Body of pancreas (tissue), 4 donors: Measurements from ENCODE around the gene ATP9B. TPM values are rescaled to one million over a fixed set of nuclear protein-coding genes. Genes with fewer than 3 reads are reported as not detected.

Source experiments
- ATAC-seq: fragments of 150-250 bp; one replicate; pipeline ENCODE4 v1.9.1; 2016
- DNase-seq, 4 donors: peaks; one replicate each; pipeline ENCODE4 v3.0.0-alpha.2; 2019
- H3K27ac ChIP-seq, 4 donors: fragments of 200-600 bp; sonication (generic); 1 replicate in 3 of 4; 2 replicates in 1 of 4; pipeline versions ENCODE4 v1.5.1 to v1.6.1; 2016 to 2019; ENCODE audit warnings: mild to moderate bottlenecking in 1 of 4, mixed read lengths in 1 of 4, moderate library complexity in 1 of 4
- H3K27me3 ChIP-seq, 2 donors: fragments of 200-600 bp; sonication (generic); one replicate each; pipeline ENCODE4 v1.6.0; 2016; ENCODE audit warnings: mild to moderate bottlenecking in 1 of 2
- H3K36me3 ChIP-seq, 2 donors: fragments of 200-600 bp; sonication (generic); replicated peaks in 1 of 2; 2 replicates each; pipeline ENCODE4 v1.5.1; 2016; ENCODE audit warnings: low read depth in 2 of 2; ENCODE audit not compliant: insufficient read depth in 1 of 2
- H3K4me1 ChIP-seq: fragments of 200-600 bp; sonication (generic); one replicate; pipeline ENCODE4 v1.6.0; 2016
- H3K4me3 ChIP-seq, 2 donors: fragments of 200-600 bp; sonication (generic); 1 replicate in 1 of 2; 2 replicates in 1 of 2; pipeline ENCODE4 v1.5.1; 2016 to 2019
- H3K9me3 ChIP-seq, 3 donors: fragments of 200-600 bp; sonication (generic); 1 replicate in 2 of 3; 2 replicates in 1 of 3; pipeline ENCODE4 v1.5.1; 2016
- POLR2A ChIP-seq, 3 donors: fragments of 450-650 bp; IDR thresholded peaks; one replicate each; pipeline ENCODE4 v1.6.1; 2016; ENCODE audit warnings: antibody characterized with exemption in 3 of 3, mild to moderate bottlenecking in 2 of 3
- WGBS, 2 donors: methylation state at CpG; one replicate each; pipeline ENCODE4 v1.1.5; 2017; 5-methylcytosine and 5-hydroxymethylcytosine counted together
- intact Hi-C: fragments of 100-400 bp; cut with DNase I; formaldehyde crosslinking; loops from one replicate; pipeline ENCODE4 v1.15.1; 2023
- total RNA-seq, 2 donors: library from RNA; depleted of rRNA; stranded (reverse); fragments of >200 nt; gene quantifications; one replicate each; pipeline ENCODE4 v1.1.0, GENCODE V29; 2016
- TF ChIP-seq, protein P1 (sequence below), 7 experiments: fragments of 450-650 bp in 4 of 7; fragments of 200-600 bp in 3 of 7; sonication (generic) in 3 of 7; IDR thresholded peaks; one replicate each; pipeline ENCODE4 v1.5.1; 2016 to 2019; ENCODE audit warnings: antibody characterized with exemption in 7 of 7

Gene ATP9B
- total RNA-seq, 2 donors from 2014 or later: 19.7 to 21.1 TPM

DNA sequence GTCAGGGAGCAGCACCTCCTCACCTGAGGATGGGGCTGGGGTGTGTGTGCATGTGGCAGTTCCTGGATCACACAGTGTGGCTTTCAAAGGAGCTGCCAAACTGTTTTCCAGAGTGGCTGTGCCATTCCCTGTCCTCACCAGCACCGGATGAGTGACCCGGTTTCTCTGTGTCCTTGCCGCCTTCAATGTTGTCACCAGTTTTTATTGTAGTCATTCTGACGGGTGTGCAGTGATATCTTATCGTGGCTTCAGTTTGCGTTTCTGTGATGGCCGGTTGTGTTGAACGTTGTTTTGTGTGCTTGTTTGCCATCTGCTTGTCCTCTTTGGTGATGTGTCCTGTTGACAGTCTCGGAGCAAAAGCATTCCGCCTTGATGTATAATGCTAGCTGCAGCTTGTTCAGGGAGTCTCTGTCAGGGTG is 108.9 kb downstream of the ATP9B start:
- Histone ChIP-seq H3K27me3 (no peaks in the 10 kb centered on the region), H3K27ac (no peak overlapping the region), H3K36me3 (no peaks in the 10 kb centered on the region), H3K4me3 (no peak overlapping the region), H3K9me3 (no peaks in the 10 kb centered on the region), H3K4me1 (no peaks in the 10 kb centered on the region)
- DNase-seq (no peak), ATAC-seq (no peak)
- intact Hi-C loops: no loop called here
- WGBS, 2 donors: 79 to 81% methylated on average over 10 of the region's 10 CpGs
- TF ChIP-seq, protein P1, sequence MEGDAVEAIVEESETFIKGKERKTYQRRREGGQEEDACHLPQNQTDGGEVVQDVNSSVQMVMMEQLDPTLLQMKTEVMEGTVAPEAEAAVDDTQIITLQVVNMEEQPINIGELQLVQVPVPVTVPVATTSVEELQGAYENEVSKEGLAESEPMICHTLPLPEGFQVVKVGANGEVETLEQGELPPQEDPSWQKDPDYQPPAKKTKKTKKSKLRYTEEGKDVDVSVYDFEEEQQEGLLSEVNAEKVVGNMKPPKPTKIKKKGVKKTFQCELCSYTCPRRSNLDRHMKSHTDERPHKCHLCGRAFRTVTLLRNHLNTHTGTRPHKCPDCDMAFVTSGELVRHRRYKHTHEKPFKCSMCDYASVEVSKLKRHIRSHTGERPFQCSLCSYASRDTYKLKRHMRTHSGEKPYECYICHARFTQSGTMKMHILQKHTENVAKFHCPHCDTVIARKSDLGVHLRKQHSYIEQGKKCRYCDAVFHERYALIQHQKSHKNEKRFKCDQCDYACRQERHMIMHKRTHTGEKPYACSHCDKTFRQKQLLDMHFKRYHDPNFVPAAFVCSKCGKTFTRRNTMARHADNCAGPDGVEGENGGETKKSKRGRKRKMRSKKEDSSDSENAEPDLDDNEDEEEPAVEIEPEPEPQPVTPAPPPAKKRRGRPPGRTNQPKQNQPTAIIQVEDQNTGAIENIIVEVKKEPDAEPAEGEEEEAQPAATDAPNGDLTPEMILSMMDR (IDR thresholded peaks at IDR 0.05): no peak
- TF ChIP-seq POLR2A (IDR thresholded peaks at IDR 0.05): no peak

DNA sequence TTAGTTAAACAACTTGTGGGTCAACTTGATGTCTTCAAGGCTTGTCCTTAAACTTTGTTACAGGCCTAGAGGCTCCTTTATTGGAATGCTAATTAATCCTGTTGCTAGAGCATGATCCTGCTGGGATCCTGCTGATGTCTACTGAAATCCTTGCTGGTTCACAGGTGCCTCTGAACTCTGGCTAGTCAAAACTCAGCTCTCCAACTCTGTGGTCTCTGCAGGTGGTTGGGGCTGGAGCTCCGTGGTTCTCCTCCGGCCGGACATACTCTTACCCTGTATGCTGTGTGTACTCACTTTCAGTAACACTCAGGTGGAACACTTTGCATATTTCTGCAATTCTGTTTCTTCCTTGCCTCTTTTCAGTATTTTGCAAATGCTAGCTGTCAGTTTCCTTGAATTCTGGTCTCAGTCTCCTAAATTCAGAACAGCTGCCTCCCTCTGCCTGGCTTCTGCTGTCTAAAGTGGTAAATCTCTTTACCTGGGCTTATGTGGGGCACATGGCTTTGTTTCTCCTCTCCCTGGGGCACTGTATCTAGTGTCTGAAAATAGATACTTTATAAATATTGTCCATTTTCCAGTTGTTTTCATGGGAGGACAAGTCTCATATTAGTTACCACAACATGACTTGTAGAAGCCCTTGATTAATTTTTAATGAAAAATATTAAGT is 113.0 kb downstream of the ATP9B start:
- no peaks in the 10 kb centered on the region for H3K9me3 ChIP-seq

DNA sequence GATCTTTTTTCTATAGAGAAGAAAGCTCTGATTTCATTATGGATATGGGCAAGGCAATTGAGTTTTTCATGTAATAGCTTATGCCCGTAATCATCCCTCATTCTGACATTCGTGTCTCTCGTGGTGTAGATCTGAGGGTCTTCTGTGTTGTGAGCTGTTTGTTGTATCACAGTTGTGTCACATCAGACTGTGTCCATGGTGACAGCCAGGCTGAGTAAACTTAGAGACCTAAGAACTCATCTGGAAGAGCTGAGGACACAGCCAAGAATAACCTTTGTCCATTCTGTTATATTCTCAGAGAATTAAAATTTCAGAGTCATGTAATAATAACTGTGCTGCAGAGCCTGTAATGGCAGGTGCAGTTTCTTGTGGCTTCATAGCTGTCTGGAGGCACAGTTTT is 116.5 kb downstream of the ATP9B start:
- WGBS, 2 donors: 88 to 98% methylated on average over 3 of the region's 3 CpGs
- Histone ChIP-seq H3K4me3 (no peak overlapping the region), H3K36me3 (no peaks in the 10 kb centered on the region), H3K9me3 (no peaks in the 10 kb centered on the region), H3K4me1 (no peaks in the 10 kb centered on the region), H3K27ac (no peak overlapping the region), H3K27me3 (no peaks in the 10 kb centered on the region)
- TF ChIP-seq, protein P1 (IDR thresholded peaks at IDR 0.05): no peak
- TF ChIP-seq POLR2A (IDR thresholded peaks at IDR 0.05): no peak
- DNase-seq (no peak), ATAC-seq (no peak)
- intact Hi-C loops: no loop called here

More for the DNA sequence above, 113.0 kb downstream of the ATP9B start:
- Histone ChIP-seq H3K4me3 (no peak overlapping the region), H3K27ac (no peak overlapping the region), H3K36me3 (no peaks in the 10 kb centered on the region), H3K27me3 (no peaks in the 10 kb centered on the region), H3K4me1 (no peaks in the 10 kb centered on the region)
- no peak for ATAC-seq
- WGBS, 2 donors: 95 to 96% methylated on average over 3 of the region's 3 CpGs
- intact Hi-C loops: no loop called here
- TF ChIP-seq, protein P1 (IDR thresholded peaks at IDR 0.05): no peak
- TF ChIP-seq POLR2A (IDR thresholded peaks at IDR 0.05): no peak
- no peak for DNase-seq

DNA sequence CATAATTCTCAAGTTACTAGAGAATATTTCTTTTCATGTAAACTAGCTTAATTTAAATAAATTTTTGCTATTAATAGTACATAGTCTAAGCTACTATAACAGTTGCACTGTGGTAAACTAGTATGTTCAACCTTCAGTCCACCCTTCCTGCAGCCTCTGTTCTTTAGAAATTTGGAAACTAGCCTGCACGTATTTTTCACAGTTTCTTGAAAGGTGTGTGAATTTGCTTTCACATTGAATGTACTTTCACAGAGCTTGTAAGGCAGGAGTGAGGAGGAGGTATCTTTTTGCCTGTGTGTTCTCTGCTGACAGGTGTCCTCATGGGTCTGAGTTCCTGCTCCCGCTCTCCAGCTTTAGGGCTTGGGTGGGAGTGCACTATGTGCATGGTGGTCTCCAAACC is 117.5 kb downstream of the ATP9B start:
- Histone ChIP-seq H3K36me3 (no peaks in the 10 kb centered on the region), H3K9me3 (no peaks in the 10 kb centered on the region), H3K4me3 (no peak overlapping the region), H3K4me1 (no peaks in the 10 kb centered on the region), H3K27ac (no peak overlapping the region), H3K27me3 (no peaks in the 10 kb centered on the region)
- ATAC-seq (no peak), DNase-seq (no peak)
- intact Hi-C loops: no loop called here
- TF ChIP-seq POLR2A (IDR thresholded peaks at IDR 0.05): no peak
- TF ChIP-seq, protein P1 (IDR thresholded peaks at IDR 0.05): no peak
- 83 to 95% methylated on average over 2 of the region's 2 CpGs for WGBS, 2 donors
